ENCODE data around the gene PSKH1. TPM values are rescaled to one million over a fixed set of nuclear protein-coding genes. Genes with fewer than 3 reads are reported as not detected.

Gene PSKH1
- total RNA-seq, 4 donors from 2014 or later: 26.4 to 60.2 (median 35.5) TPM

DNA sequence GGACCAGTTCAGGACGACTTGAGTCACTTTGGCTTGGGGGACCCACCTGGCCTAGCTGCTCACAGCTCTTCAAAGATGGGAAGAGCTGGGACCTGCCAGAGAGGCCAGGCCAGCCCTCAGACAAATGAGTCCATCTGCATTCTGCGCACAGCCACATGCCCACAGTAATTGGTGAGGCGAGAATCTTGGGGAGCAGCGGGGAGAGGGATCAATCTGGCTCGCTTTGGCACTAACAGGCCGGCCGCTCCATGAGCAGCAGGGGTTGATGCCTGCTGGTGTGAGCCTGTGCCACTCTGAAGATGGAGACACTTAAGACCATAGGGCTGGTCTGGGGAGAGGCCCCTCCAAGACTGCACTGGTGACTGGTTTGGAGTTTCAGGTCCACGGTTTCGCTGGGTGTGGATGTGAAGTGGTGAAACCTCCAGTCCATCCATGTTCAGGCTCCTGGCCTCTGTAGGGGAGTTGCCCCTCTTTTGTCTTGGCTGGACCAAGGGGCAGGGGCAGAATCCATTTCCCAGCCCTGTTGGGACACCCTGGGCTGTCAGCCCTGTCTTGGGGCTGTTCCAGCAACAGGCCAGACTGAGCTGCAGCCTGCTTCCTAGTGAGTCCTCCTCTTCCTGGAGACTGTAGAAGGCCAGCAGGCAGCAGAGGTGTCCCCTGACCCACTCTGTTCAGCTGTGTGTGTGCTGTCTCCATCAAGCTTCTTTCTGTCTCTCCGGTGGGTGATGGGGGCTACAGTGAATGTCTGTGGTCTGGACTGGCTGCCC, 31.3 kb downstream of the PSKH1 start:
- Histone ChIP-seq H3K9me3 (no peaks in the 10 kb centered on the region), H3K27ac (no peak overlapping the region), H3K4me1 (peaks cover 0 to 4% (median 0%) of the 10 kb centered on the region in 4 donors), H3K4me3 (no peak overlapping the region), H3K36me3 (peaks cover 0 to 35% (median 0%) of the 10 kb centered on the region in 3 donors), H3K27me3 (no peaks in the 10 kb centered on the region)
- DNase-seq: no peak
- TF ChIP-seq POLR2A (IDR thresholded peaks at IDR 0.05): no peak
- TF ChIP-seq, protein P1, sequence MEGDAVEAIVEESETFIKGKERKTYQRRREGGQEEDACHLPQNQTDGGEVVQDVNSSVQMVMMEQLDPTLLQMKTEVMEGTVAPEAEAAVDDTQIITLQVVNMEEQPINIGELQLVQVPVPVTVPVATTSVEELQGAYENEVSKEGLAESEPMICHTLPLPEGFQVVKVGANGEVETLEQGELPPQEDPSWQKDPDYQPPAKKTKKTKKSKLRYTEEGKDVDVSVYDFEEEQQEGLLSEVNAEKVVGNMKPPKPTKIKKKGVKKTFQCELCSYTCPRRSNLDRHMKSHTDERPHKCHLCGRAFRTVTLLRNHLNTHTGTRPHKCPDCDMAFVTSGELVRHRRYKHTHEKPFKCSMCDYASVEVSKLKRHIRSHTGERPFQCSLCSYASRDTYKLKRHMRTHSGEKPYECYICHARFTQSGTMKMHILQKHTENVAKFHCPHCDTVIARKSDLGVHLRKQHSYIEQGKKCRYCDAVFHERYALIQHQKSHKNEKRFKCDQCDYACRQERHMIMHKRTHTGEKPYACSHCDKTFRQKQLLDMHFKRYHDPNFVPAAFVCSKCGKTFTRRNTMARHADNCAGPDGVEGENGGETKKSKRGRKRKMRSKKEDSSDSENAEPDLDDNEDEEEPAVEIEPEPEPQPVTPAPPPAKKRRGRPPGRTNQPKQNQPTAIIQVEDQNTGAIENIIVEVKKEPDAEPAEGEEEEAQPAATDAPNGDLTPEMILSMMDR (IDR thresholded peaks at IDR 0.05): no peak

GRCh38 chr16:67926181-67926750, 33.2 kb downstream of the PSKH1 start:
- peak overlapping the region in 1 of 4 donors; percentile 46 for H3K27ac ChIP-seq
- no peaks in the 10 kb centered on the region for H3K27me3 ChIP-seq
- no peak for DNase-seq
- H3K4me1 ChIP-seq: peaks cover 0 to 4% (median 0%) of the 10 kb centered on the region in 4 donors
- peaks cover 0 to 48% (median 0%) of the 10 kb centered on the region in 3 donors for H3K36me3 ChIP-seq
- TF ChIP-seq, protein P1 (IDR thresholded peaks at IDR 0.05): peak in 1 of 6 experiments; percentile 9
- no peak for TF ChIP-seq POLR2A (IDR thresholded peaks at IDR 0.05)
- no peaks in the 10 kb centered on the region for H3K9me3 ChIP-seq
- no peak overlapping the region for H3K4me3 ChIP-seq

GRCh38 chr16:67927131-67927941, 34.3 kb downstream of the PSKH1 start:
- Histone ChIP-seq H3K27me3 (no peaks in the 10 kb centered on the region), H3K27ac (no peak overlapping the region), H3K4me1 (peaks cover 0 to 4% (median 0%) of the 10 kb centered on the region in 4 donors), H3K4me3 (no peak overlapping the region), H3K36me3 (peaks cover 0 to 57% (median 0%) of the 10 kb centered on the region in 3 donors), H3K9me3 (no peaks in the 10 kb centered on the region)
- TF ChIP-seq, protein P1 (IDR thresholded peaks at IDR 0.05): no peak
- TF ChIP-seq POLR2A (IDR thresholded peaks at IDR 0.05): no peak
- no peak for DNase-seq

- no peaks in the 10 kb centered on the region for H3K27me3 ChIP-seq
- peaks cover 0 to 61% (median 0%) of the 10 kb centered on the region in 3 donors for H3K36me3 ChIP-seq
- H3K9me3 ChIP-seq: no peaks in the 10 kb centered on the region
- no peak overlapping the region for H3K27ac ChIP-seq
- peaks cover 0 to 4% (median 0%) of the 10 kb centered on the region in 4 donors for H3K4me1 ChIP-seq
- DNase-seq: no peak
- H3K4me3 ChIP-seq: no peak overlapping the region
- TF ChIP-seq, protein P1 (IDR thresholded peaks at IDR 0.05): no peak
- no peak for TF ChIP-seq POLR2A (IDR thresholded peaks at IDR 0.05)
Observed at GRCh38 chr16:67928147-67928546, 35.1 kb downstream of the PSKH1 start.

DNA sequence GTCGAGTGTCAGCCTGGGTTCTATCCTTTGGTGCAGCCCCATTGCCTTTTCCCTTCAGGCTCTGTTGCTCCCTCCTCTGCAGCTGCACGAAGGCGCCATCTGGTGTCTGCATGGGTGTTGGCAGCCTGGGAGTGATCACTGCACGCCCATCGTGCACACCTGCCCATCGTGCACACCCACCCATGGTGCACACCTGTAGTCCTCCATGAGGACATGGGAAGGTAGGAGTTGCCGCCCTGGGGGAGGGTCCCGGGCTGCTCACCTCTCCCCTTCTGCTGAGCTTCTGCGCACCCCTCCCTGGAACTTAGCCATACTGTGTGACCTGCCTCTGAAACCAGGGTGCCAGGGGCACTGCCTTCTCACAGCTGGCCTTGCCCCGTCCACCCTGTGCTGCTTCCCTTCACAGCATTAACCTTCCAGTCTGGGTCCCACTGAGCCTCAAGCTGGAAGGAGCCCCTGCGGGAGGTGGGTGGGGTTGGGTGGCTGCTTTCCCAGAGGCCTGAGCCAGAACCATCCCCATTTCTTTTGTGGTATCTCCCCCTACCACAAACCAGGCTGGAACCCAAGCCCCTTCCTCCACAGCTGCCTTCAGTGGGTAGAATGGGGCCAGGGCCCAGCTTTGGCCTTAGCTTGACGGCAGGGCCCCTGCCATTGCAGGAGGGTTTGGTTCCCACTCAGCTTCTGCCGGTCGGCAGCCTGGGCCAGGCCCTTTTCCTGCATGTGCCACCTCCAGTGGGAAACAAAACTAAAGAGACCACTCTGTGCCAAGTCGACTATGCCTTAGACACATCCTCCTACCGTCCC, 35.7 kb downstream of the PSKH1 start:
- no peak overlapping the region for H3K4me3 ChIP-seq
- peaks cover 0 to 63% (median 0%) of the 10 kb centered on the region in 3 donors for H3K36me3 ChIP-seq
- no peak overlapping the region for H3K27ac ChIP-seq
- H3K27me3 ChIP-seq: no peaks in the 10 kb centered on the region
- DNase-seq: peak; percentile 66 to 88 (median 82)
- TF ChIP-seq POLR2A (IDR thresholded peaks at IDR 0.05): no peak
- TF ChIP-seq, protein P1 (IDR thresholded peaks at IDR 0.05): peak; percentile 67 to 92 (median 90)
- peaks cover 0 to 4% (median 0%) of the 10 kb centered on the region in 4 donors for H3K4me1 ChIP-seq
- H3K9me3 ChIP-seq: no peaks in the 10 kb centered on the region

Data from Peyer's patch (tissue), 4 donors.